ENCODE measurements around the gene CHRNA1.

DNA sequence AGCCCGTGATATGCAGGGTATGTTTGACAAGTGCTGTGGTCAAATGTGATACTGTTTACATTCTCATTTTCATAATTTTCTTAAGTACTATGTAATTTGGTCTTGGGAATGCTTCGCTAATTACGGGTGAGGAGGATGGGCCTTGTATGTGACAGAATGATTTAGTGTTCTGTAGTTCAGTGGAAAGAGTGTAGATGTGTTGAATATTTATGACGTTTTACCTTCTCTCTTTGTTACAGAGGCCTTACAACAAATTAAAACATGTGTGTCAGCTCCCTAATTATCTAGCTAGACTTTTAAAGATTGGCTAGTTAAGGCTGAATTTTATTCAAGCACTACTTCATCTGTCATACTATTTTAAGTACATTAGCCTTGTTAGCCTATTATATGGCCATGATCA lies 10.6 kb upstream of the CHRNA1 start:
- TF ChIP-seq REPIN1 (CRISPR knock-in tag; IDR thresholded peaks at IDR 0.05; ENCODE audit: borderline replicate concordance, low read depth) = no peak
- TF ChIP-seq EZH2 (conservative IDR thresholded peaks at IDR 0.05; ENCODE audit: low read depth, low read length) = no peak
- TF ChIP-seq HDAC2 (CRISPR knock-in tag; IDR thresholded peaks at IDR 0.05) = no peak
- no peak for TF ChIP-seq EP300 (IDR thresholded peaks at IDR 0.05; ENCODE audit: low read depth in 2 of 2, low read length in 2 of 2)
- TF ChIP-seq EP300 (CRISPR knock-in tag; IDR thresholded peaks at IDR 0.05; ENCODE audit: borderline replicate concordance) = no peak
- TF ChIP-seq CTCF (CRISPR knock-in tag; IDR thresholded peaks at IDR 0.05) = no peak
- no peak for TF ChIP-seq JUNB (CRISPR knock-in tag; IDR thresholded peaks at IDR 0.05; ENCODE audit: borderline replicate concordance)
- TF ChIP-seq MXI1 (IDR thresholded peaks at IDR 0.05; ENCODE audit: borderline replicate concordance, low read depth, low read length) = no peak
- no peak for TF ChIP-seq KLF6 (CRISPR knock-in tag; IDR thresholded peaks at IDR 0.05)
- no peak for TF ChIP-seq SMAD3 (CRISPR knock-in tag; IDR thresholded peaks at IDR 0.05)
- TF ChIP-seq ZSCAN20 (CRISPR knock-in tag; IDR thresholded peaks at IDR 0.05; ENCODE audit: borderline replicate concordance) = no peak
- no peak for TF ChIP-seq NFYB (CRISPR knock-in tag; IDR thresholded peaks at IDR 0.05)
- TF ChIP-seq GTF3A (CRISPR knock-in tag; conservative IDR thresholded peaks at IDR 0.05) = no peak
- TF ChIP-seq PHF20 (CRISPR knock-in tag; IDR thresholded peaks at IDR 0.05) = no peak
